Upper lobe of left lung (tissue), 4 donors: Measurements from ENCODE around the gene DCST1.

Experiments used
- EP300 ChIP-seq, 4 donors: sonication (generic); formaldehyde crosslinking; IDR thresholded peaks; one replicate each; pipeline ENCODE4 v1.5.1; 2017; ENCODE audit warnings: antibody characterized with exemption in 4 of 4, control low read depth in 2 of 4
- POLR2A ChIP-seq, 4 donors: fragments of 450-650 bp; IDR thresholded peaks; one replicate each; pipeline ENCODE4 v1.5.1; 2016 to 2017; ENCODE audit warnings: antibody characterized with exemption in 4 of 4, mild to moderate bottlenecking in 2 of 4
- TF ChIP-seq, protein P1 (sequence below), 6 experiments: fragments of 450-650 bp in 4 of 6; fragments of 200-600 bp in 2 of 6; sonication (generic) in 2 of 6; IDR thresholded peaks; one replicate each; pipeline ENCODE4 v1.5.1; 2016 to 2019; ENCODE audit warnings: antibody characterized with exemption in 6 of 6

DNA sequence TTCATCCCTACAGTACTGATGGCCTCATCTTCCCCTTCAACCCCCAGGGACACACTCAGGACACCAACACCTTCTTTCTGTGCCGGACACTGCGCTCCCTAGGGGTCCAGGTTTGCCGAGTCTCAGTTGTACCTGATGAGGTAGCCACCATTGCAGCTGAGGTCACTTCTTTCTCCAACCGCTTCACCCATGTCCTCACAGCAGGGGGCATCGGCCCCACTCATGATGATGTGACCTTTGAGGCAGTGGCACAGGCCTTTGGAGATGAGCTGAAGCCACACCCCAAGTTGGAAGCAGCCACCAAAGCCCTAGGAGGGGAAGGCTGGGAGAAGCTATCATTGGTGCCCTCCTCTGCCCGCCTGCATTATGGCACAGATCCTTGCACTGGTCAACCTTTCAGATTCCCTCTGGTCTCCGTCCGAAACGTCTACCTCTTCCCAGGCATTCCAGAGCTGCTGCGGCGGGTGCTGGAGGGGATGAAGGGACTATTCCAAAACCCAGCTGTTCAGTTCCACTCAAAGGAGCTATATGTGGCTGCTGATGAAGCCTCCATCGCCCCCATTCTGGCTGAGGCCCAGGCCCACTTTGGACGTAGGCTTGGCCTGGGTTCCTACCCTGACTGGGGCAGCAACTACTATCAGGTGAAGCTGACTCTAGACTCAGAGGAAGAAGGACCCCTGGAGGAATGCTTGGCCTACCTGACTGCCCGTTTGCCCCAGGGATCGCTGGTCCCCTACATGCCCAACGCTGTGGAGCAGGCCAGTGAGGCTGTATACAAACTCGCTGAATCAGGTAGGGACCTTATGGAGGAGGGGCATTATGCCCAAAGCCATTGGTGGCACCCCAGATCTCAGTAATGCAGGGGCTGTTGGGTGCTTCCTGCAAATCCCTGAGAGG, 45.3 kb upstream of the DCST1 start:
- TF ChIP-seq POLR2A (IDR thresholded peaks at IDR 0.05): no peak
- TF ChIP-seq EP300 (IDR thresholded peaks at IDR 0.05): no peak
- TF ChIP-seq, protein P1, sequence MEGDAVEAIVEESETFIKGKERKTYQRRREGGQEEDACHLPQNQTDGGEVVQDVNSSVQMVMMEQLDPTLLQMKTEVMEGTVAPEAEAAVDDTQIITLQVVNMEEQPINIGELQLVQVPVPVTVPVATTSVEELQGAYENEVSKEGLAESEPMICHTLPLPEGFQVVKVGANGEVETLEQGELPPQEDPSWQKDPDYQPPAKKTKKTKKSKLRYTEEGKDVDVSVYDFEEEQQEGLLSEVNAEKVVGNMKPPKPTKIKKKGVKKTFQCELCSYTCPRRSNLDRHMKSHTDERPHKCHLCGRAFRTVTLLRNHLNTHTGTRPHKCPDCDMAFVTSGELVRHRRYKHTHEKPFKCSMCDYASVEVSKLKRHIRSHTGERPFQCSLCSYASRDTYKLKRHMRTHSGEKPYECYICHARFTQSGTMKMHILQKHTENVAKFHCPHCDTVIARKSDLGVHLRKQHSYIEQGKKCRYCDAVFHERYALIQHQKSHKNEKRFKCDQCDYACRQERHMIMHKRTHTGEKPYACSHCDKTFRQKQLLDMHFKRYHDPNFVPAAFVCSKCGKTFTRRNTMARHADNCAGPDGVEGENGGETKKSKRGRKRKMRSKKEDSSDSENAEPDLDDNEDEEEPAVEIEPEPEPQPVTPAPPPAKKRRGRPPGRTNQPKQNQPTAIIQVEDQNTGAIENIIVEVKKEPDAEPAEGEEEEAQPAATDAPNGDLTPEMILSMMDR (IDR thresholded peaks at IDR 0.05): no peak
